ENCODE results near the gene DCLK3.

The DCLK3 gene

GRCh38 chr3:36763850-36764703, at the start of gene DCLK3:
TSS of gene DCLK3 (minus strand) at chr3:36764553. CDS start at chr3:36764263, 290 bp downstream.
- no peak for DNase-seq (ENCODE audit: extremely low read depth in 1 of 2, low read depth in 1 of 2)

GRCh38 chr3:36813305-36813704, 49.0 kb upstream of the DCLK3 start:
- DNase-seq (ENCODE audit: extremely low read depth in 1 of 2, low read depth in 1 of 2), result no peak

- DNase-seq (ENCODE audit: extremely low read depth in 1 of 2, low read depth in 1 of 2), result no peak
Observed at GRCh38 chr3:36812240-36812639, 47.9 kb upstream of the DCLK3 start.

- no peak for DNase-seq (ENCODE audit: extremely low read depth in 1 of 2, low read depth in 1 of 2)
Observed at GRCh38 chr3:36811768-36812167, 47.4 kb upstream of the DCLK3 start.

GRCh38 chr3:36804295-36805055, 40.1 kb upstream of the DCLK3 start:
- DNase-seq (ENCODE audit: extremely low read depth in 1 of 2, low read depth in 1 of 2), result no peak

GRCh38 chr3:36803091-36803791, 38.9 kb upstream of the DCLK3 start:
- no peak for DNase-seq (ENCODE audit: extremely low read depth in 1 of 2, low read depth in 1 of 2)

GRCh38 chr3:36800533-36801116, 36.3 kb upstream of the DCLK3 start:
- no peak for DNase-seq (ENCODE audit: extremely low read depth in 1 of 2, low read depth in 1 of 2)

GRCh38 chr3:36796881-36797280, 32.5 kb upstream of the DCLK3 start:
- DNase-seq (ENCODE audit: extremely low read depth in 1 of 2, low read depth in 1 of 2), result no peak

- no peak for DNase-seq (ENCODE audit: extremely low read depth in 1 of 2, low read depth in 1 of 2)
Observed at GRCh38 chr3:36796161-36796560, 31.8 kb upstream of the DCLK3 start.

- DNase-seq (ENCODE audit: extremely low read depth in 1 of 2, low read depth in 1 of 2), result no peak
Observed at GRCh38 chr3:36795622-36796021, 31.3 kb upstream of the DCLK3 start.

GRCh38 chr3:36792342-36792741, 28.0 kb upstream of the DCLK3 start:
- DNase-seq (ENCODE audit: extremely low read depth in 1 of 2, low read depth in 1 of 2), result no peak

- no peak for DNase-seq (ENCODE audit: extremely low read depth in 1 of 2, low read depth in 1 of 2)
Observed at GRCh38 chr3:36790765-36791164, 26.4 kb upstream of the DCLK3 start.

GRCh38 chr3:36786921-36787890, 22.9 kb upstream of the DCLK3 start:
- DNase-seq (ENCODE audit: extremely low read depth in 1 of 2, low read depth in 1 of 2), result no peak

- DNase-seq (ENCODE audit: extremely low read depth in 1 of 2, low read depth in 1 of 2), result no peak
Observed at GRCh38 chr3:36784138-36784635, 19.8 kb upstream of the DCLK3 start.

- DNase-seq (ENCODE audit: extremely low read depth in 1 of 2, low read depth in 1 of 2), result no peak
Observed at GRCh38 chr3:36777424-36778218, 13.3 kb upstream of the DCLK3 start.

- no peak for DNase-seq (ENCODE audit: extremely low read depth in 1 of 2, low read depth in 1 of 2)
Observed at GRCh38 chr3:36776436-36776835, 12.1 kb upstream of the DCLK3 start.

GRCh38 chr3:36774052-36774451, 9.7 kb upstream of the DCLK3 start:
- DNase-seq (ENCODE audit: extremely low read depth in 1 of 2, low read depth in 1 of 2), result no peak

- DNase-seq (ENCODE audit: extremely low read depth in 1 of 2, low read depth in 1 of 2), result no peak
Observed at GRCh38 chr3:36771931-36772330, 7.6 kb upstream of the DCLK3 start.

GRCh38 chr3:36769926-36770325, 5.6 kb upstream of the DCLK3 start:
- no peak for DNase-seq (ENCODE audit: extremely low read depth in 1 of 2, low read depth in 1 of 2)
